Stomach (tissue), 4 donors: ENCODE measurements around the gene NDUFV1.

Source experiments
- EP300 ChIP-seq: sonication (generic); formaldehyde crosslinking; IDR thresholded peaks from one replicate; pipeline ENCODE4 v1.6.1; 2017; ENCODE audit warnings: antibody characterized with exemption
- POLR2A ChIP-seq, 4 donors: fragments of 450-650 bp; IDR thresholded peaks; one replicate each; pipeline ENCODE4 v1.6.1; 2016; ENCODE audit warnings: antibody characterized with exemption in 4 of 4, control low read depth in 2 of 4, mild to moderate bottlenecking in 1 of 4, moderate library complexity in 1 of 4
- POLR2AphosphoS5 ChIP-seq, 3 donors: sonication (generic); formaldehyde crosslinking; IDR thresholded peaks; one replicate each; pipeline ENCODE4 v1.6.1; 2016; ENCODE audit warnings: antibody characterized with exemption in 3 of 3

DNA sequence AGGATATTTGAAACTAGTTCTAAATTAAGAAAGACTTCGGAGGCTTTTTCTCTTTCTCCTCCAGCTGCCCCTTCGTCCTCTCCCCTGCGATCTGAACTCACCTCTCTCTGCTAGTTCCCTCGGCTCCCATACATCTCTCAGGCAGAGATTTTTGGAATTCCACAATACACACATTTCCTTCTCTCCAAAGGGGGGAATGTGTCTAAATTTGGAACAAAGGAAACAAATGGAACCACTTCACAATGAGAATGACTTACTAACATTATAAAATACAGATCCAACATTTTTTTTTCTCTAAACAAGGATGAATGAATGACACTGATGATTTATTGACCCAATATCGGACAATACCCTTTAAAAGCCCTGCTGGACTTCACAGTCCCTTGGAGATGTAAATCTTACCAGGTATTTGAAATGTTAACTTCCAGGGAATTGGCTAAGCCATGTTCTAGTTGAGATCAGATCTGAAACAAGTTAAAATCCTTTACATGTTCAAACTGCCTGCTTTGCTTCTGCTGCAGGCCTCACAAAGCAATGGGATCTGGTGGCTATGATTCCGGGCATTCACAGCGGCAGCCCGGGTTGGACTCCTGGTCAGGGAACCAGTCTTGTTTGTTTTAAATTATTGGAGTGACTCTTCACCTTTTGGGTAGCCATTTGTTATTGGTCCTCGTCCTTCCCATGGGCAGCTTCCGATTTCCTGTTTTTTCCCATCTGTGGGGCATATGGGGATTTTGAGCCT lies 43.6 kb upstream of the NDUFV1 start:
- TF ChIP-seq EP300, result no peak
- TF ChIP-seq POLR2AphosphoS5 (IDR thresholded peaks at IDR 0.05), result no peak
- no peak for TF ChIP-seq POLR2A (IDR thresholded peaks at IDR 0.05)
